AML-193 (cell line): Measurements from ENCODE around the gene EBLN2.
"Not testable (repeated sequence)": the region's sequence is repeated elsewhere in the genome, so short reads cannot be mapped to it uniquely, and the experiment has no call there.

Experiments
- DNase-seq, 2 experiments: peaks; one replicate each; lab custom pipeline; 2025; lab: John Stamatoyannopoulos, UW

EBLN2 gene

GRCh38 chr3:73060302-73060723 is 1.1 kb upstream of the EBLN2 start:
- no peak for DNase-seq

DNA sequence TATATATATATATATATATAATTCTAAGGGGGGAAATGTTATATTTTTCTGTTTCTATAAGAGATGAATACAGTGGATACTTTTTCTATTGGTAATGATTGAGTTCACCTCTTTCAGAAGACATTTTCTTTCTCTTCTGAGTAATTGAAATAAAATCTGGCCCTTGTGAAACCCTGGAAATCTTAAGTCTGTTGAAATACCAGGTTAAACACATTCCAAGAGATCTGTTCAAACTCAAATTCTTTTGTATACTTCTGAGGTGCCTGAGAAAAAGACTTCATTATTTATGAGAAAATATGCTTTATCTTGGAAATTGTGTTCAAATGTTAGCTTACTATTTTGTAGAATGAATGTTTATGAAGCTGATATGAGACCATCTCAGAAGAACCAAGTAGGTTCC is 4.8 kb downstream of the EBLN2 start:
- DNase-seq = not testable (repeated sequence)

- no peak for DNase-seq
Observed at GRCh38 chr3:73068419-73068818, 7.0 kb downstream of the EBLN2 start.

DNA sequence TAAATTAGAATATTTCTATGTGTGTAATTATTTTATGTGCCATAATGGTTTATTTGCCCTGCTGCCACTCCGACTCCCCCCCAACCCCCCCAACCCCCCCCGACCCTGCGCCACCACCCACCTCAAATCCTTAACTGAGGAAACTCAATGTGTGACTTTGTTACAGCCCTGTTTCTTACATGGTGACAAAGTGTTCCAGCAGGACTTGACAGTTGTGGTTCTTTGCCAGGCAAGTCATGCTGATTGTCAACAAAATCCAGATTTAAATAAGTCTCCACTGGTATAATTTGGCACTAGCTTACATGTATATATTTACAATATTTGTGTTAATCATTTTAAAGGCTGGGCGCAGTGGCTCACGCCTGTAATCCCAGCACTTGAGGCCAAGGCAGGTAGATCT is 7.7 kb downstream of the EBLN2 start:
- no peak for DNase-seq

GRCh38 chr3:73069775-73070444 is 8.5 kb downstream of the EBLN2 start:
- no peak for DNase-seq

DNA sequence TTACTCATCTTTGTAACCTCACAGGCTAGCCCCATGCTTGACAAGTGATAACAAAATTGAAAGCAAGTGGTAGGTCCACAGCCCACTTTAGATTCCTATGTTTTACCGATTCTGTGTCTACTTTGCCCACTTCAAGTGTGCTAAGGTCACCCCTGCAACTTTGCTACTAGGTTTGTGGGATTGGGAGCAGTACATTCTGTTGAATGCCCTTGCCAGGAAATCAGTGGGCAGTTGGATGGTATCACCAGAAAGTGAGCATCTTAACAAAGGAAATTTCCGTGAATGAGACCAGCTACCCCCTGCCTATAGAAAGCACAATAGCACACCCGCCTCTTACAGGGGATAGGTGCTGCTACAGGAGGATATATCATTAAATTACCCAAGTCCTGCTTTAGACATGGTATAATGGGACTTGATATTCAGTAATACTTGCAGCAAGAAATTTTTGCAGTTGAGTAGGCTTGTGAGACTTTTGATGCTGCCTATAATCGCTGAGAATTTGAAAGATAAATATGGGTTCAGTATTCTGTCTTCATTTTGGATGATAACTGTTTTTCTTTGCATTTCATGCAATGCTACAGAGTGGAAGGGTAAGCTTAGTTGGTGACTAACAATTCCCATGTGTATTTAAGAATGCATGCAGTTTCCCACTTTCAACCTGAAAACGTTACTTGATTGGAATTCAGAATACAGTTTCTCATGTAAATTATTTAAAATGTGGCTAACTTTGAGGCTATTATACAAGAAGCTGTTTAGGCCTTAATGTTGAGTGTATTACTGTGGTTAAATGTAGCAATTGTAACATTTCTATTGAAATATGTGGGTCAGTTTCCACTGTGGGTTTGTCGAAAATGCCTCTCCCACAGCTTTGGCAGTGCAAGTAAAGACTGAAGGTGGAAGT is 9.5 kb downstream of the EBLN2 start:
- DNase-seq = peak in 1 of 2 experiments; percentile 15

- no peak for DNase-seq
Observed at GRCh38 chr3:73071952-73072351, 10.5 kb downstream of the EBLN2 start.

DNA sequence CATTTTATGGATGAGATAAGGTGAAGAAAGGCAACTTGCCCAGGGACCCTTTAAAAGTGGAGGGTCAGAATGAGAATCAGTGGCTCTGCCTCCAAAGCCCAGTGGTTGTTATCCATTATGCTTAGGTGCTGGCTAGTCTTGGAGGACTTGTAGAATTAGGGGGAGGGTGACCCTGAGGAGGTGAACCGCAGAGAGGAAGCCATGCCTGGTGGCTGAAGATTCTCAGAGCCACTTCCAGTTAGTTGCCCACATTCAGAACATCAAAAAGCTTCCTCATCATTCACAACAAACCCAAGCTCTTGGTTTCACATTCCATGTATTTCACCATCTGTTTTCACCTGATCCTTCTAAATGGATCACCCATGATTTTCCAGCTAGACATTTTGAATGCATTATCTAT is 11.2 kb downstream of the EBLN2 start:
- peak; percentile 70 to 74 for DNase-seq

DNA sequence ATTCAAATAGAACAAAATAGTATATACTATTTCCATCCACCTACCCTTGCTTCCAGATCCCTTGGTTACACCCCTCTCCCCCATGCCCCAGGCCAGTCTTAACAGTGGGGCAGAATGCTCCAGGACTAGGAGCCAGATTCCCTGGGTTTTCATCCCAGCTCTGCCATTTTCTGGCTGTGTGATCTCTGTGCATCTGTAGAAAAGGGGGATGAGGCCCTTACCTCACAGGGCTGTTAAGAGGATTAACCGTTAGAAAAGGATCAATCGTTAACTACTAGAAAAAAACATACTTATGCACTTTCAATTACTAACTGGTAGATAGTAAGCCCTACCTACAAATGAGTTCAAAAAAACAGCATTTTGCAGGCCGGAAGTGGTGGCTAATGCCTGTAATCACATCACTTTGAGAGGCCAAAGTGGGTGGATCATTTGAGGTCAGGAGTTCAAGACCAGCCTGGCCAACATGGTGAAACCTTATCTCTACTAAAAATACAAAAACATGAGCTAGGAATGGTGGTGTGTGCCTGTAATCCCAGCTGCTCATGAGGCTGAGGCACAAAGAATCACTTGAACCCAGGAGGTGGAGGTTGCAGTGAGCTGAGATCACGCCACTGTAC is 11.7 kb downstream of the EBLN2 start:
- no peak for DNase-seq

GRCh38 chr3:73074781-73075180 is 13.3 kb downstream of the EBLN2 start:
- no peak for DNase-seq

DNA sequence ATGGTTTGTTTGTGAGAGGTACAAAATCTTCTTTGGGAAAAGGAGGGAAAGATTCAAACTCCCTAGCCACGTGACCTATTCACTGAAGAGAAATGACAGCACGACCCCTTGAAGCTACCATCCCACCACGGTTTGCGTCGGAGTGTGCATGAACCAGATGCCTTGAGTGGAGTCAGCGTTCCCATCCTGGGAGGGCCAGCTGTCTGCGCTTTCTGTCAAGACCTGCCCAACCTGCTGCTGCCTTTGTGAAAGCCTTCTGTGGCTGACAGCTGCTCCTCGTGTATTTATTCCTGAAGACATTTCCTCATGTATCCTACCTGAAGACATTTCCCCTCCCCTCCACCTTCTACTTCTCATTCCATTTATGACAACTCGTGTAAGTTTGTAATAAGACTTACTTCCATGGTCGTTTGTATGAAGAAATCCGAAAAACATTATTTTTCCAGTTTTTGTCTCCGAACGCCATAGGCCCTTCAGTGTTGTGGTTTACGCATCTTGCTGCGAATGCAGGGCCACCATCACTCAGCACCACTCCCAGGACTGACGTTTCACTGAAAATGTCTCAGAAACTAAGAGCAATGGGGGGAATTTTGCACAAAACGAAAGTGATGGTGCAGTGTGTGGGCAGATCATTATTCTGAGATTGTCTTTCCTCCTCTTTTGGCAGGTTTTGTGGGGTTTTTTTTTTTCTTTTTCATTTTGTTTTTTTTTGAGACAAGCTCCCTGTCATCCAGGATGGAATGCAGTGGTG is 18.9 kb downstream of the EBLN2 start:
- DNase-seq = no peak

DNA sequence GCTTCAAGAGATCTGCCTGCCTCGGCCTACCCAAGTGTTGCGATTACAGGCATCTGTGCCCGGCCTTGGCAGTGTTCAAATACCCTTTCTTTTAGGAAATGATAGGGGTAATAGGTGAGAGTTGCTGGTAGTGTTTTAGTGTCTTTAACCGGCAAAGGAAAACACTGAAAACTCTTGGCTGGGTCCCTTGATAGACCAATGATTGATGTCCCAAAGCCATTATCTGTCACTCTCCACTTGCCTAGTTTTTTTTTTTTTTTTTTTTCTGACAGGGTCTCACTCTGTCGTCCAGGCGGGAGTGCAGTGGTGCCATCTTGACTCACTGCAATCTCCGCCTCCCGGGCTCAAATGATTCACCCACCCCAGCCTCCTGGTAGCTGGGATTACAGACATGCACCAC is 19.7 kb downstream of the EBLN2 start:
- no peak for DNase-seq

GRCh38 chr3:73084170-73084569 is 22.7 kb downstream of the EBLN2 start:
- no peak for DNase-seq

- DNase-seq = peak; percentile 35 to 44
Observed at GRCh38 chr3:73086071-73086494, 24.6 kb downstream of the EBLN2 start.

- DNase-seq = peak; percentile 63 to 64
Observed at GRCh38 chr3:73094129-73094528, 32.7 kb downstream of the EBLN2 start.

GRCh38 chr3:73094951-73095350 is 33.5 kb downstream of the EBLN2 start:
- no peak for DNase-seq

GRCh38 chr3:73096169-73096568 is 34.7 kb downstream of the EBLN2 start:
- no peak for DNase-seq

DNA sequence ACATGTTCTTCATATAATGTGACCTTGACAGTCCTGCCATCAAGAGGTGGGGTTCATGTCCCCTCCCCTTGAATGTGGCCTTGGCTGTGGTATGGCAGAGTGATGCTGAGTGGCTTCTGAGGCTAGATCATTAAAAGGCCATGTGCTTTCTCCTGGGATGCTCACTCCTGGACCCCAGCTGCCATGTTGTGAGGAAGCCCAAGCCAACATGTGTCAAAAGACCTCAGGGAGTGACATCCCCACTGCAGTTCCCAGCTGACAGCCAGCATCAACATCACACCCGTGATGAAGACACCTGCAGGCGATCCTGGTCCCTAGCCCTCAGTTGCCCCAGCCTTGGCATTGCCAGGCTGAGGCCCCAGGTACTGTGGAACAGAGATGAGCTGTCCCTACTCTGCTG is 36.6 kb downstream of the EBLN2 start:
- DNase-seq = no peak

- peak in 1 of 2 experiments; percentile 34 for DNase-seq
Observed at GRCh38 chr3:73098873-73099272, 37.4 kb downstream of the EBLN2 start.

- peak; percentile 65 to 80 for DNase-seq
Observed at GRCh38 chr3:73100741-73101559, 39.5 kb downstream of the EBLN2 start.

GRCh38 chr3:73101881-73102280 is 40.4 kb downstream of the EBLN2 start:
- no peak for DNase-seq
